OCI-M2 (cell line): ENCODE results near the gene MYCBP2.
"Not testable (repeated sequence)": the region's sequence is repeated elsewhere in the genome, so short reads cannot be mapped to it uniquely, and the experiment has no call there.

Experiments
- DNase-seq: peaks from one replicate; lab custom pipeline; 2025; ENCODE audit not compliant: unreplicated experiment; lab: John Stamatoyannopoulos, UW

MYCBP2 gene

GRCh38 chr13:77215543-77215942, 111.4 kb downstream of the MYCBP2 start:
- no peak for DNase-seq

DNA sequence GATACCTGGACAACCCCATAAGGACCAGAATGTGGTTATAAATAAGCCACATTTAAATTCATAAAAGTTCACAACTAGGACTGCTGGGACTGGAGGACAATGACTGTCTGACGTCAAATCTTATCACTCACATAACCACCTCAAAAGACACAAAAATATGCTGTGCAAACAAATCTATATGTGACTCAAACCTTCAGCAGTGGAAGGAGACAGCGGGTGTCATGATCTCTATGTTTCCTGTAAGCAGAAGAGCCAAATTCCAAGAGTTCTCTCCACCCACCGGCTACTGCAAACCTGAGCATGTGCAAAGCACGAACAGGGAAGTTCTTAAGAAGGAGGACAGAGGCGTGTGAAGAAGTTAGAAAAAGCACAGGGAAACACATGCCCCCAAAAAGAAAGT, 113.2 kb downstream of the MYCBP2 start:
- DNase-seq: no peak

DNA sequence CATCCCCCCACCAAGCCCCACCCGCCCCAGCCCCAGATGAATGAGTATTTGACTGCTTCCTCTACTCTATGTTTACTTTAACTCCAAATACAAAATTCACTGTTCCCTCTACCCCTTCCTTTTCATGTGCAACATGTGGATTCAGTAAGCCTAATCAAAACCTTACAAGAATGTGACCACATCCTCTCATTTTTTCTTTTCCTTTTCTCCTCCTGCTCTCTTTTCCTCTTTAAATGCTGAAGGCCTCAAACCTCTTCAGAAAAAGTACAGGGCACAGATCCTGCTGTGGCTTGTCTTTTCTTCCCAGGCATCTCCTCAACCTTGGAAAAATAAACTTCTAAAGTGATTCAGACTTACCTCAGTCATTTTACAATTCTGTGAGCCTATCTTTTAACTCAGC, 119.0 kb downstream of the MYCBP2 start:
- no peak for DNase-seq

DNA sequence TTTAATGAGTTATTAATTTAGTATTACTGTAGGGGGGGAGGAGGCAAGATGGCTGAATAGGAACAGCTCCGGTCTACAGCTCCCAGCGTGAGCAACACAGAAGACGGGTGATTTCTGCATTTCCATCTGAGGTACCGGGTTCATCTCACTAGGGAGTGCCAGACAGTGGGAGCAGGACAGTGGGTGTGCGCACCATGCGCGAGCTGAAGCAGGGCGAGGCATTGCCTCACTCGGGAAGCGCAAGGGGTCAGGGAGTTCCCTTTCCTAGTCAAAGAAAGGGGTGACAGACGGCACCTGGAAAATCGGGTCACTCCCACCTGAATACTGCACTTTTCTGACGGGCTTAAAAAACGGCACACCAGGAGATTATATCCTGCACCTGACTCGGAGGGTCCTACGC, 127.9 kb downstream of the MYCBP2 start:
- not testable (repeated sequence) for DNase-seq

DNA sequence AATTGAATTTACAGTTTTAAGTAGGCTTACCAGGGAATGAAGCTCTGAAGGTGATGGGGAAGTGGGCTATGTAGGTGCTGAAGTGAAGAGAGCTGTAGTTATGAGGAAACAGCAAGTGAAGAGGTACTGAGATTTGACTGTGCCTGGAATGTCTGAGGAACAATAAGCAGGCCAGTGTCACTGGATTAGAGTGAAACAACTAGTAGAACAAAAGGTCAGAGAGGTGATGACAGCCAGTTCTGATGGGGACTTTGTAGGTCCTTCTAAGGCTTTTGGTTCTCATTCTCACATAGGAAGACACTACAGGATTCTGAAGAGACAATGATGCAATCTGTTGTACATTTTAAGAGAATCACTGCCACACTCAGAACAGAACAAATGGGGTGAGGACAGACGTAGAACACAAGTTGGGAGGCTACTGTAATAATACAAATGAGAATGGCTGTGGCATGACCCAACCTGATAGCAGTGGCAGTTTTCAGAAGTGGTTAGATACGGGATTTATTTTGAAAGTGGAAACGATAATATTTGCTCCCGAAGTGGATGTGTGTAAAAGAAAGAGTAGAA, 130.8 kb downstream of the MYCBP2 start:
- no peak for DNase-seq

DNA sequence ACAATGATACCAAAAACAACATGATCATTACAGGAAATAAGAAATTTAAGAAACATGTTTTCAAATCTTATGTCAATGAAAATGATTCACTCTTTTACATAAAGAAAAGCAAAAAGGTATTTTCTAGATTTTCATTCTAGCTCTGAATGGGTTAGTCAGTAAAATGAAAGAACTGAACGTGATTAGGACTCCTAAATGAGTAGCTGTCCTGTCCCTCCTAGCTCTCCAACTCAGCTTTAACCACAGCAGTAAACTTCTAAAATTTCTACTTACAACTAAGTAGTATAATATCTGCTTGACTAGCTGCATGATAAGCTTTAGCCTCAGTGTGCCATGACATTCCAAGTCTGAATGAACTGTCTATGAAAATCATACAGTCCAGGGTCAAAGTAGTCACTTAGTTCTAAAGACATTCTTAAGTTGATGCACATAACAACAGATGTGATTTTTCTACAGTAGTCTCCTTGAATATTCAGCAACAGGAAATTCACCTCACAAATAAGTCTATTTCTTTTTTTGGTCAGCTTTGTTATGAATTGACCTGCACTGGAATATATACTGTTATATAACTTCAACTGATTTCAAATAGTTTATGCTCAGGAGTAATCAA, 136.4 kb downstream of the MYCBP2 start:
- DNase-seq: no peak

DNA sequence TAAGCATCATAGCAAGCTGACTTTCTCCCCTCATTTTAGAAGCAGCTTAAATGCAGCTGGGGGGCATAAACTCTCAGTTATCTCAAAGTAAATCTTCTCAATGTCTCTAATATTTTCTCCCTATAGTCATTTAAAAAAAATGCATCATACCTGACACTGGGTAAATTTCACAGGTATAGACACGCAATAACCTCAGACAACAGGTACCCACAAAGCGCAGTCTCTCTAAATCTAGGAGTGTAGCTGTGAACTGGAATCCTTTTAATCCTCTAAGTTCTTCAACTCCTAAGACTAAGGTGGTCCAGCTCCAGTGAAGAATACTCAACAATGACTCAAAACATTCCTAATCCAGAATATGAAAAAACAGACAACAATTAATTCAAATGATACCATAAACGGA, 141.2 kb downstream of the MYCBP2 start:
- DNase-seq: no peak

- DNase-seq: no peak
Observed at GRCh38 chr13:77184455-77184854, 142.4 kb downstream of the MYCBP2 start.

- no peak for DNase-seq
Observed at GRCh38 chr13:77180011-77180410, 146.9 kb downstream of the MYCBP2 start.

DNA sequence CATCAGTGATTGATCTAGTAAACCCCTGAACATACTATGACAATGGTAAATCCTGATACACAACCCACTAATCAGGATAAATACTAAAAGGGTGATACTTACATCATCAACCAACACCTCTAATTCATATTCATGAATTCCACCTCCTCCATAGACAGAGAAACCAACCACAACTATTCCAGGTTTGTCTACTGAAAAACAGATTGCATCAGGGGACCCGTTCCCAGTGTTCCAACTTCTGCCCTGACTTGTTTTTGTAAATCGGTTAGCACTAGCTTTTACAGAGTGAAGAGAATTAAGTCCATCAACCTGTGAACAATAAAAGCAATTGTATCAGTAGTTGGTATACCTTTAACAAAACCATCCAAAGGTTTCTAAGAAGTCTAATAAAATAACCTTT, 149.2 kb downstream of the MYCBP2 start:
- no peak for DNase-seq

DNA sequence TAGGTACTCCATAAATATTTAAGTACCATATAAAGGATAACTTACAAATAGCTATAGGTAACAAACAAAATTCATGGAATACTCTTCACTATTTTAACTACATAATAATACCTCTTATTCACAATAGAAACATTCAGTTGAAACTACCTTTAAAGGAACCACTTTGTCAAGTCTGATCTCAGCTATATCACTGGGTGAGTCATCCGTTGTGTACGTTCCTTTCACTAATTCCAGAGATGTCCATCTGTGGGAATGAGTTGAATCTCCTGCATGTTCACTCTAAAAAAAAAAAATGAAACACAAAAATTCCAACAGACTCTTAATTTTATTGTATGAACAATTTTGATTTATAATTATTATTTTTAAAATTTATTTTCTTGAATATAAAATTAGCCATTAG, 150.5 kb downstream of the MYCBP2 start:
- DNase-seq: no peak

GRCh38 chr13:77172650-77173049, 154.2 kb downstream of the MYCBP2 start:
- DNase-seq: no peak

DNA sequence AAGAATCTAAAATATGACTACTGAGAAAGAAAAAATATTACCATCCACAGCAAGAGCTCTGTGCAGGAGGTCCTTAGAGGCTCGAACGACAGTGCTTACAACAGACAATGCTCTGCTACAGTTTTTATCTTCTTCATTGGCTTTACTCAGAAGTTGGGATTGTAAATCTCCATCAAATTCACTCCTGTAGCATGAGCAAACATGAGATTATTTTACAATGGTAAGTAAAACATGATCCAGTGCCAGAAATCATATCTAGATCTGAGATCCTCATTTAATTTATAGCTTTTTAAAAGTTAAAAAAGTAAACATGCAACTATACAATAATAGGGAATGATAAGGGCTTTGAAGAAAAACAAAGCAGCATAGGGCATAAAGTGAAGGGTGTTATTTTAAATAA, 155.4 kb downstream of the MYCBP2 start:
- no peak for DNase-seq

GRCh38 chr13:77168237-77168636, 158.7 kb downstream of the MYCBP2 start:
- no peak for DNase-seq

DNA sequence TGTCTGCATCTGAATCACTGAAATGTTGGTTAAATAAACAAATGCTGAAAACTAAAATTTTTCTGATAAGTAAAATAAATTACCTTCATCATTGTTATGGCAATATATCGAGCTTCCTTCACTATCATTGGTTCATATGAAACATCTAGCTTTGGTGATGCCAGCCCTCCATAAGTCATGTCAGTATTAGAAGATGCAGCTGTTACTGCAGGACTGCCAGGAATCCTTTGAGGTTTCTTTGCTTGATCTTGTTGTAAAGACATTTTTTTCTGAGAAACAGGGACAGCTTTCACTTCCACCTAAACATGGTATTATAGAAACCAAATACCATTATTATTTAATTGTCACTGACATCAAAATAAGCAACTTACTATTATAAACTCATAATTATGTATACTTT, 176.2 kb downstream of the MYCBP2 start:
- DNase-seq: no peak

- no peak for DNase-seq
Observed at GRCh38 chr13:77143431-77143830, 183.5 kb downstream of the MYCBP2 start.

DNA sequence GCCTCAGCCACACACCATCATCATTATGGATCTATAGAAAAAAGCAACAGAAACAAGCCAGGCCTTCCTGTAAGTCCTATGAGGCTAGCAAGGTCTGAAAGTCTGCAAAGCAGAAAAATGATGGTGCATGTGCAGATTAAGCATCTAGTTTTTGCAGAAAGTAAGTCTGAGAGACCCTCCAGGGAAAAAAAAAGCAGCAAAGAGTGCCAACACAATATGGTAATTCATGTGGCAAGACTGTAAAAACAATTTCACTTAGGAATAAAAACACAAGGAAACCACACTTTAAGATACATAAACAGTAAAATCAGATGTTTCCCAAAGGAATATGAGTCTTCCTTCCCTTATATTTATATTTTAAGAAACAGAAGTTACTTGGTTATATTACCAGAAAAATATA, 187.6 kb downstream of the MYCBP2 start:
- no peak for DNase-seq

GRCh38 chr13:77138813-77139212, 188.1 kb downstream of the MYCBP2 start:
- no peak for DNase-seq

- no peak for DNase-seq
Observed at GRCh38 chr13:77136902-77137420, 189.9 kb downstream of the MYCBP2 start.

- DNase-seq: no peak
Observed at GRCh38 chr13:77124423-77124822, 202.5 kb downstream of the MYCBP2 start.

DNA sequence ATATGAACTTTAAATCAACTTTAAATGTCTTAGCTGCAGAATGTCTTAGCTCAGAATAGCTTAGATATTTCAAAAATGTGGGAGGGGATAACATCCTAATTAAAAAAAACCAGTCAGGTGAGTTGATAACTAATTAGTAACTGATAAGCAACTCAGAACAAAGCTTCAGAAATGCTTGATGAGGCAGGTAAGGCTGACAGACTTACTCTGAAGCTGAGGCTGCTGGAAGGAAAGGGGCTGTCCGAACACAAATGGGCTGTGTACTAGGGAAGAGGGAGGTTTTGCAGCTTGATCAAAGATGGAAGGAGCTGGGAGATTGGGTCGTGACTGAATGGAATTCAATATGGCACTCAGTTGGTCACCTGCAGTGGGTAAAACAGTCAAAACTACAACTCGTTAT, 208.8 kb downstream of the MYCBP2 start:
- no peak for DNase-seq

DNA sequence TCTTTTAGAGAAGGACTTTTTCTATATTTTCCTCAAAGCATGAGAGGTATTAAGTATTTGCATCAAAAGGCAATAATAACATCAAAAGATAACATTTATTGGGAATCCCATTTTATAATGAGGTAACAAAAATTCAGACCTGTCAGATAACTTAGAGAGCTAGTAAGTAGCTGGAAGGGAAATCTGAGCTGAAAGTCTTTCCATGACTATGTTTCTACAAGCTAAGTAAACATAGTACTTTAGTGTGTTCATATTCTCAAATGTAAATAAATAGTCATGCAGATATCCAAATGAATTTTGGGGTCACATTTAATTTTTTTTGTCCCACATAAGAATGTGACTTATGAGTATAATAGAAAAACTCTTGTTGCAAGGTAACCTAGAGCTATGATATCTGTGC, 212.6 kb downstream of the MYCBP2 start:
- no peak for DNase-seq

DNA sequence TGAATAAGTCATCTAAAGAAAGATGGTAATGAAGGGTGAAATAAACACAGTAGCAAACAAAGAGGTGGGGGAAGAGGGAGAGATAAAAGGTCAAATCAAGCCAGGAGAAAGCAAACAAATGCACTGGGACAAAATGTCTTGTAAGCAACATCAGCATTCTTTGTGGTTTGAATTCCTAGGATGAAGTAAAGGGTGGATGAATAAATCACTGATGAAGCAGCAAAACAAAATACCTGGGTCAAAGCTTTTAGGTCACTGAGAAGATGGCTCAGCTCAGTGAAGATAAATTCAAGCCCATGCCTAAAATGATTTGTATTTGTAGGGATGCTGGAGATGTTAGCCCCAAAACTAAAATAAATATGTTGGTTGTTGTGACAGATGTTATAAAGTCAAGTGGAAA, 213.4 kb downstream of the MYCBP2 start:
- no peak for DNase-seq
